HG03460 (cell line): ENCODE data around the gene HOXB4.

ENCODE experiments used
- ATAC-seq: cut with Tn5 transposase; IDR thresholded peaks from one replicate; pipeline ENCODE4 v1.9.1; 2021; ENCODE audit not compliant: unreplicated experiment

The HOXB4 gene

GRCh38 chr17:48575066-48575582 is 3.0 kb downstream of the HOXB4 start:
- no peak for ATAC-seq

GRCh38 chr17:48574505-48575065 is 3.6 kb downstream of the HOXB4 start:
- no peak for ATAC-seq

GRCh38 chr17:48571826-48572417 is 6.2 kb downstream of the HOXB4 start:
- no peak for ATAC-seq

- ATAC-seq, result no peak
These were observed 6.9 kb downstream of the HOXB4 start for GRCh38 chr17:48571024-48571818.

- no peak for ATAC-seq
These were observed 7.7 kb downstream of the HOXB4 start for GRCh38 chr17:48570325-48571023.

- no peak for ATAC-seq
These were observed 8.4 kb downstream of the HOXB4 start for GRCh38 chr17:48569674-48570324.

GRCh38 chr17:48569240-48569582 is 8.9 kb downstream of the HOXB4 start:
- ATAC-seq, result no peak

- ATAC-seq, result no peak
These were observed 9.5 kb downstream of the HOXB4 start for GRCh38 chr17:48568499-48569239.

GRCh38 chr17:48567646-48568354 is 10.3 kb downstream of the HOXB4 start:
- ATAC-seq, result no peak

- no peak for ATAC-seq
These were observed 10.9 kb downstream of the HOXB4 start for GRCh38 chr17:48567209-48567608.

GRCh38 chr17:48566717-48567116 is 11.4 kb downstream of the HOXB4 start:
- no peak for ATAC-seq

- ATAC-seq, result no peak
These were observed 12.0 kb downstream of the HOXB4 start for GRCh38 chr17:48565925-48566710.

GRCh38 chr17:48565022-48565554 is 13.1 kb downstream of the HOXB4 start:
- no peak for ATAC-seq

- no peak for ATAC-seq
These were observed 13.7 kb downstream of the HOXB4 start for GRCh38 chr17:48564188-48565021.

- no peak for ATAC-seq
These were observed 14.3 kb downstream of the HOXB4 start for GRCh38 chr17:48563867-48564187.

- no peak for ATAC-seq
These were observed 14.7 kb downstream of the HOXB4 start for GRCh38 chr17:48563385-48563838.

- ATAC-seq, result no peak
These were observed 15.2 kb downstream of the HOXB4 start for GRCh38 chr17:48562934-48563333.
